HUES64 (cell line): Measurements from ENCODE around the gene SV2C.
"Not testable (repeated sequence)": the region's sequence is repeated elsewhere in the genome, so short reads cannot be mapped to it uniquely, and the experiment has no call there.

Source experiments
- H3K27ac ChIP-seq: 2 replicates; pipeline ENCODE4 v1.7.0; 2013; ENCODE audit warnings: low read depth, low read length, inconsistent platforms
- H3K27me3 ChIP-seq: 2 replicates; pipeline ENCODE4 v1.6.1; 2013; ENCODE audit warnings: mild to moderate bottlenecking, low read length; ENCODE audit not compliant: insufficient read depth
- H3K36me3 ChIP-seq: 2 replicates; pipeline ENCODE4 v1.6.1; 2013; ENCODE audit warnings: mild to moderate bottlenecking, low read length; ENCODE audit not compliant: insufficient read depth
- H3K4me1 ChIP-seq: 2 replicates; pipeline ENCODE4 v1.6.1; 2013; ENCODE audit warnings: mild to moderate bottlenecking, low read length, moderate library complexity; ENCODE audit not compliant: insufficient read depth
- H3K4me3 ChIP-seq: 2 replicates; pipeline ENCODE4 v1.5.1; 2013; ENCODE audit warnings: mild to moderate bottlenecking, low read length, moderate library complexity
- H3K9ac ChIP-seq: 2 replicates; pipeline ENCODE4 v1.6.1; 2013; ENCODE audit warnings: mild to moderate bottlenecking, low read depth, low read length
- H3K9me3 ChIP-seq: 2 replicates; pipeline ENCODE4 v1.6.1; 2013; ENCODE audit warnings: low read depth, low read length; ENCODE audit not compliant: insufficient read depth
- WGBS: fragments of 150-250, 120-280 bp; methylation state at CpG from one replicate; pipeline ENCODE4 v1.1.7; 2013; ENCODE audit warnings: missing lambda C conversion rate; 5-methylcytosine and 5-hydroxymethylcytosine counted together

Gene SV2C

DNA sequence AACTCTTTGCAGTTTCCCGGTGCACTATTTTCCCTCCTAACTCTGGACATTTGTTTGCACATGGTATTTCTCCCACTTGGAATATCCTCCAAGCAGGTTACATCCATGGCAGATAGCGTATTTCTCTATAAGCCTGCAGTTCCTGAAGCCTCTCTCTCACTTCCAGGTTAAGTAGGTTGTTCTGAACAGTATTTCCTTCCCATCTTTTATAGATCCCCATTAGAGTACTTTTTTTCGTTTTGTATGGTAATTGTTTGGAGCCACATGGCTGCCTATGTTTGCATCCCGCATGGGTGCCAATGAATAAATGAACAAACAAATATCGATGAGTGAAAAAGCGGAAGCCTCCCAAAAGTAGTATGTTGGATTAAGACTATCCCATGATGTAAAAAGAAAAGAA, 206.5 kb downstream of the SV2C start:
- no peaks in the 10 kb centered on the region for H3K9me3 ChIP-seq
- H3K4me1 ChIP-seq, result no peaks in the 10 kb centered on the region
- no peak overlapping the region for H3K27ac ChIP-seq
- no peak overlapping the region for H3K9ac ChIP-seq
- WGBS, result 98% methylated on average over 6 of the region's 6 CpGs
- H3K27me3 ChIP-seq, result no peaks in the 10 kb centered on the region
- H3K4me3 ChIP-seq, result no peak overlapping the region
- H3K36me3 ChIP-seq, result no peaks in the 10 kb centered on the region

DNA sequence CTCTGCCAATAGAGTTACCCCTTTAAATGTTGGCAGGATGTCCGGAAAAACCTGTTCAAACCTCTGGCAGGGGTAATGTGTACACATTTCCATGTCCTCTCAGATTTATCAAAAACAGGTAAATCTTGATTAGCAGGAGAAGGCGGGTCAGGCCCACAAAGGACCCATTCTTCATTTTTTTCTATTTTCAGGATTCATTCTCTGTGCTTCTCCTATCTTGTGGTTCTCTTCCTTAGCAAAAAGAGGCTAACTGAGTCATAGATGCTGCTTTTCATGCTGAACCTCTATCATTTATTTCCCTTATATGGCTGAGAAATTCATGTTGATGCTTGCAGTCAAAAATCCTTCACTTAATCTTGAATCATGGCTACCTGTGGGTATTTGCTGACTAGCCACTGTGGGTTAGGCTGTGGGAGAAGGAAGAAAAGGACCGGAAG, 207.2 kb downstream of the SV2C start:
- no peak overlapping the region for H3K9ac ChIP-seq
- WGBS, result 90% methylated on average over 3 of the region's 3 CpGs
- no peaks in the 10 kb centered on the region for H3K9me3 ChIP-seq
- H3K27me3 ChIP-seq, result no peaks in the 10 kb centered on the region
- no peak overlapping the region for H3K27ac ChIP-seq
- peaks cover under 1% of the 10 kb centered on the region; the same call in 1 of the 2 replicates for H3K4me1 ChIP-seq
- H3K36me3 ChIP-seq, result no peaks in the 10 kb centered on the region
- no peak overlapping the region for H3K4me3 ChIP-seq

DNA sequence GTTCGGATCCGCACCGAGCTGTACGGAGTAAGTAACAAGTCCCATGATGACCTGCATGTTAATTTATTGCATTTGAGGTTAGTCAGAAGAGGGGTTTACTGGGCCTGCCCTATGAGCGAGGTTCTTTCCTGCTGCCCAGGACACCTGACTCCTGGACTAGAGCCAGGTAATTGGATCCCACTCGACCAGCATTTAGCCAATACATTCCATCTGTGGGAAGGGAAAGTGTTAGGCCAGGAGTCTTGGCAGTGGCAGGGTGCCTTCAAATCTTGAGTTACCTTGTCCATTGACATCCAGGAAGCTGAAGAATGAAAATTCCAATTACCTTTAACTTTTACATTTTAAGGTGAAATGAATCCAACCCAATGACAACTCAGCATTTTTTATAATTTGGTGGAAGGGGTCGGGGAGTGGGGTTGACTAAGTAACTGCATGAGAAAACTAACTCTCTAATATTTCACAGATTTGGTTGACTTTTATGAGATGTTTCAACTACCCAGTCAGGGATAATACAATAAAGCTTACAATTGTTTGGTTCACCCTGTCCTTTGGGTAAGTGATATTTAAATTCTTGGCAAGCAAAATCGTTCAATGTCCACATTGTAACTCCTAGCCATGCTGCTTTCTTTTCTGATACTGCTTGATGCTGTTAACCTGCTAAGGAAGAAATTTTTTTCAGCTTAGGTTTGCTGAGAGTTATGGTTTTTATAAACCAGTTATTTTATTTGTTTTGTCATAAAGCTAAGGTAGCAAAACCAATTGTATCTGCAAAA, 208.3 kb downstream of the SV2C start:
- WGBS, result 93% methylated on average over 7 of the region's 8 CpGs
- Histone ChIP-seq H3K9ac (no peak overlapping the region), H3K4me3 (no peak overlapping the region), H3K9me3 (no peaks in the 10 kb centered on the region), H3K36me3 (no peaks in the 10 kb centered on the region), H3K27ac (no peak overlapping the region), H3K4me1 (peaks cover 12% of the 10 kb centered on the region), H3K27me3 (no peaks in the 10 kb centered on the region)

- no peaks in the 10 kb centered on the region for H3K36me3 ChIP-seq
- no peaks in the 10 kb centered on the region for H3K27me3 ChIP-seq
- no peaks in the 10 kb centered on the region for H3K9me3 ChIP-seq
- H3K9ac ChIP-seq, result no peak overlapping the region
- no peak overlapping the region for H3K4me3 ChIP-seq
- H3K4me1 ChIP-seq, result peaks cover 22% of the 10 kb centered on the region
- WGBS, result 92% methylated on average over 2 of the region's 2 CpGs
- no peak overlapping the region for H3K27ac ChIP-seq
Measured at GRCh38 chr5:76292620-76293322, 209.6 kb downstream of the SV2C start.

DNA sequence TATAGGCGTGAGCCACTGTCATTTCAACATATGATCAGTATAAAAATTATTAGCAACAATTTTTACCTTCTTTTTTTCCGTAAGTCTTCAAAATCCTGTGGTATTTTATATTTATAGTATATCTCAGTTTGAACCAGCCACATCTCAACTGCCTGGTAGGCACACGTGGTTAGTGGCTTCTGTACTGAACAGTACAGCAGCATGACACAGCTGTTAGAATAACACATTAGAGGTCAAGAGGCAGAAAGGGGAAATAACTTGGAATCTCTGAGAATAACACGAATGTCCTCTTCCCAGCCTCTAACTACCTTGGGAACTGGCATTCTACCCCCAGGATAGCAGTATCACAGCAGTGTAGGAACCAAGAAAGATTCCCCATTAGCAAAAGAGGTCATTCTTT, 211.4 kb downstream of the SV2C start:
- Histone ChIP-seq H3K36me3 (no peaks in the 10 kb centered on the region), H3K4me3 (no peak overlapping the region), H3K27me3 (no peaks in the 10 kb centered on the region), H3K4me1 (peaks cover 22% of the 10 kb centered on the region), H3K27ac (no peak overlapping the region), H3K9ac (no peak overlapping the region), H3K9me3 (no peaks in the 10 kb centered on the region)
- WGBS, result 98% methylated on average over 3 of the region's 4 CpGs

GRCh38 chr5:76298852-76299251, 215.7 kb downstream of the SV2C start:
- H3K27ac ChIP-seq, result no peak overlapping the region
- WGBS, result 93% methylated on average over 1 of the region's 1 CpG
- H3K4me3 ChIP-seq, result no peak overlapping the region
- H3K36me3 ChIP-seq, result no peaks in the 10 kb centered on the region
- no peak overlapping the region for H3K9ac ChIP-seq
- H3K4me1 ChIP-seq, result peaks cover 22% of the 10 kb centered on the region
- H3K27me3 ChIP-seq, result no peaks in the 10 kb centered on the region
- H3K9me3 ChIP-seq, result no peaks in the 10 kb centered on the region

- Histone ChIP-seq H3K36me3 (no peaks in the 10 kb centered on the region), H3K9ac (no peak overlapping the region), H3K4me3 (no peak overlapping the region), H3K27ac (no peak overlapping the region), H3K9me3 (no peaks in the 10 kb centered on the region), H3K4me1 (peaks cover 22% of the 10 kb centered on the region), H3K27me3 (no peaks in the 10 kb centered on the region)
- WGBS, result 92% methylated on average over 2 of the region's 2 CpGs
Measured at GRCh38 chr5:76299592-76299991, 216.4 kb downstream of the SV2C start.

- H3K4me1 ChIP-seq, H3K9me3 ChIP-seq, H3K27me3 ChIP-seq, H3K36me3 ChIP-seq, H3K27ac ChIP-seq, H3K9ac ChIP-seq, H3K4me3 ChIP-seq: not testable (repeated sequence)
- no CpG with 5 or more reads among the region's 1 CpG for WGBS
Measured at GRCh38 chr5:76301932-76302331, 218.7 kb downstream of the SV2C start.

- not testable (repeated sequence) for H3K9me3 ChIP-seq, H3K36me3 ChIP-seq, H3K4me1 ChIP-seq, H3K27me3 ChIP-seq, H3K27ac ChIP-seq, H3K4me3 ChIP-seq, H3K9ac ChIP-seq
Measured at GRCh38 chr5:76302661-76303060, 219.5 kb downstream of the SV2C start.

GRCh38 chr5:76303921-76304320, 220.7 kb downstream of the SV2C start:
- Histone ChIP-seq H3K27me3 (no peaks in the 10 kb centered on the region), H3K27ac (no peak overlapping the region), H3K36me3 (no peaks in the 10 kb centered on the region), H3K9me3 (no peaks in the 10 kb centered on the region), H3K4me1 (no peaks in the 10 kb centered on the region; the same call in 1 of the 2 replicates), H3K9ac (no peak overlapping the region), H3K4me3 (no peak overlapping the region)
- 88% methylated on average over 6 of the region's 7 CpGs for WGBS

DNA sequence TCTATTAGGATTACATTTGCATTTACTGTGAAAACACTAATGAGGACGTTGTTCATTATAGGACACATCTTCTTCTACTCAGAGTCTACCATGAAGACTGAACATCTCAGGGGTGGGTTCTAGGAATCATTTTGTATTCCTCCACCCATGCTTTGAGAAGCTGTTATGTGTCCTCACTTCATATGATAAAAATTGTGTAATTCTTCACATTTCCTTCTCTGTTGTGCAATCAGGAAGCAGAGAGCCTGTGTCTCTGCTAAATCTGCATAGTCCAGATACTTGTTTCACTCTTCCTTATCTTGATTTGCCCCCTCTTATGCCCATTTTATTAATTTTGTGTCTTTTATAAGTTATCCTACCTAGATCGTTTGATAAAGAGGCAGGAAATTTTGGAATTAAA, 222.1 kb downstream of the SV2C start:
- Histone ChIP-seq H3K36me3 (no peaks in the 10 kb centered on the region), H3K4me1 (no peaks in the 10 kb centered on the region; the same call in 1 of the 2 replicates), H3K27me3 (no peaks in the 10 kb centered on the region), H3K9ac (no peak overlapping the region), H3K27ac (no peak overlapping the region), H3K4me3 (no peak overlapping the region), H3K9me3 (no peaks in the 10 kb centered on the region)
- 100% methylated on average over 2 of the region's 2 CpGs for WGBS
